HCT116 (cell line): ENCODE measurements around the gene TMEM205.

Experiments
- ATF3 ChIP-seq: IDR thresholded peaks from 2 replicates; pipeline ENCODE4 v1.6.1; 2012
- EZH2 ChIP-seq: fragments of 200-600 bp; sonication (generic); IDR thresholded peaks from 2 replicates; pipeline ENCODE4 v1.6.1; 2017; ENCODE audit warnings: antibody characterized with exemption, mixed run types
- EZH2phosphoT487 ChIP-seq: fragments of 200-600 bp; IDR thresholded peaks from 2 replicates; pipeline ENCODE4 v1.6.1; 2018; ENCODE audit warnings: antibody characterized with exemption, borderline replicate concordance
- POLR2A ChIP-seq: IDR thresholded peaks from 2 replicates; pipeline ENCODE4 v1.7.0; 2011; ENCODE audit warnings: borderline replicate concordance; ENCODE audit not compliant: insufficient read depth, insufficient read length; ENCODE audit errors: extremely low read depth
- RAD21 ChIP-seq: IDR thresholded peaks from 2 replicates; pipeline ENCODE4 v1.6.1; 2012; ENCODE audit warnings: low read depth, mild to moderate bottlenecking
- REST ChIP-seq: IDR thresholded peaks from 2 replicates; pipeline ENCODE4 v1.6.1; 2012; ENCODE audit warnings: low read depth
- ZFX ChIP-seq: fragments of 450-650 bp; IDR thresholded peaks from 2 replicates; pipeline ENCODE4 v1.6.1; 2017
- TF ChIP-seq, protein P1 (sequence below), 3 experiments: fragments of 200-600 bp in 1 of 3; sonication (generic) in 1 of 3; IDR thresholded peaks in 2 of 3; conservative IDR thresholded peaks in 1 of 3; 2 replicates each; pipeline ENCODE4 v1.5.1; 2012 to 2017; ENCODE audit warnings: low read depth in 2 of 3, low read length in 2 of 3, antibody characterized with exemption in 1 of 3, borderline replicate concordance in 1 of 3, control low read depth in 1 of 3, mild to moderate bottlenecking in 1 of 3, mixed read lengths in 1 of 3, mixed run types in 1 of 3, moderate library complexity in 1 of 3; ENCODE audit not compliant: insufficient read depth in 1 of 3
- TF ChIP-seq, protein P2 (sequence below): IDR thresholded peaks from 2 replicates; pipeline ENCODE4 v1.6.1; 2011; ENCODE audit warnings: mild to moderate bottlenecking, low read length, moderate library complexity; ENCODE audit not compliant: insufficient replicate concordance; ENCODE audit errors: extremely low read depth

DNA sequence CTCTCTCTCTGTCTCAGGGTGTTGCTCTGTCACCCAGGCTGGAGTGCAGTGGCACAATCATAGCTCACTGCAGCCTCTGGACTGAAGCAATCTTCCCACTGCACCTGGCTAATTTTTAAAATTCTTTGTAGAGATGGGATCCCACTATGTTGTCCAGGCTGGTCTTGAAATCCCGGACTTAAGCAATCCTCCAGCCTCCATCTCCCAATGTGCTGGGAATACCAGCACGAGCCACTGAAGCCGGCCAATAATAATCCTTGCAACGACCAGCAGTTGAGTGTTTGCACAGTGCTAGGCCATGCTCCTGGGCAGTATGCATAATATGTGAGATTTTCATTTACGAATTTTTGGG is 38.7 kb upstream of the TMEM205 start:
- TF ChIP-seq ATF3 (no peak), REST (no peak), EZH2phosphoT487 (no peak), EZH2 (no peak), POLR2A (no peak), ZFX (no peak), RAD21 (no peak)
- TF ChIP-seq, protein P1, sequence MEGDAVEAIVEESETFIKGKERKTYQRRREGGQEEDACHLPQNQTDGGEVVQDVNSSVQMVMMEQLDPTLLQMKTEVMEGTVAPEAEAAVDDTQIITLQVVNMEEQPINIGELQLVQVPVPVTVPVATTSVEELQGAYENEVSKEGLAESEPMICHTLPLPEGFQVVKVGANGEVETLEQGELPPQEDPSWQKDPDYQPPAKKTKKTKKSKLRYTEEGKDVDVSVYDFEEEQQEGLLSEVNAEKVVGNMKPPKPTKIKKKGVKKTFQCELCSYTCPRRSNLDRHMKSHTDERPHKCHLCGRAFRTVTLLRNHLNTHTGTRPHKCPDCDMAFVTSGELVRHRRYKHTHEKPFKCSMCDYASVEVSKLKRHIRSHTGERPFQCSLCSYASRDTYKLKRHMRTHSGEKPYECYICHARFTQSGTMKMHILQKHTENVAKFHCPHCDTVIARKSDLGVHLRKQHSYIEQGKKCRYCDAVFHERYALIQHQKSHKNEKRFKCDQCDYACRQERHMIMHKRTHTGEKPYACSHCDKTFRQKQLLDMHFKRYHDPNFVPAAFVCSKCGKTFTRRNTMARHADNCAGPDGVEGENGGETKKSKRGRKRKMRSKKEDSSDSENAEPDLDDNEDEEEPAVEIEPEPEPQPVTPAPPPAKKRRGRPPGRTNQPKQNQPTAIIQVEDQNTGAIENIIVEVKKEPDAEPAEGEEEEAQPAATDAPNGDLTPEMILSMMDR (IDR thresholded peaks at IDR 0.05 in 2 of 3, conservative IDR thresholded peaks at IDR 0.05 in 1 of 3; ENCODE audit: borderline replicate concordance in 1 of 3, insufficient read depth in 1 of 3, low read depth in 2 of 3, low read length in 2 of 3) = no peak
- TF ChIP-seq, protein P2, sequence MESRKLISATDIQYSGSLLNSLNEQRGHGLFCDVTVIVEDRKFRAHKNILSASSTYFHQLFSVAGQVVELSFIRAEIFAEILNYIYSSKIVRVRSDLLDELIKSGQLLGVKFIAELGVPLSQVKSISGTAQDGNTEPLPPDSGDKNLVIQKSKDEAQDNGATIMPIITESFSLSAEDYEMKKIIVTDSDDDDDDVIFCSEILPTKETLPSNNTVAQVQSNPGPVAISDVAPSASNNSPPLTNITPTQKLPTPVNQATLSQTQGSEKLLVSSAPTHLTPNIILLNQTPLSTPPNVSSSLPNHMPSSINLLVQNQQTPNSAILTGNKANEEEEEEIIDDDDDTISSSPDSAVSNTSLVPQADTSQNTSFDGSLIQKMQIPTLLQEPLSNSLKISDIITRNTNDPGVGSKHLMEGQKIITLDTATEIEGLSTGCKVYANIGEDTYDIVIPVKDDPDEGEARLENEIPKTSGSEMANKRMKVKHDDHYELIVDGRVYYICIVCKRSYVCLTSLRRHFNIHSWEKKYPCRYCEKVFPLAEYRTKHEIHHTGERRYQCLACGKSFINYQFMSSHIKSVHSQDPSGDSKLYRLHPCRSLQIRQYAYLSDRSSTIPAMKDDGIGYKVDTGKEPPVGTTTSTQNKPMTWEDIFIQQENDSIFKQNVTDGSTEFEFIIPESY = no peak
